HG02973 (cell line): Measurements from ENCODE around the gene C11orf16.
"Not testable (repeated sequence)": the region's sequence is repeated elsewhere in the genome, so short reads cannot be mapped to it uniquely, and the experiment has no call there.

ENCODE experiments used
- ATAC-seq: cut with Tn5 transposase; IDR thresholded peaks from one replicate; pipeline ENCODE4 v1.9.1; 2021; ENCODE audit warnings: moderate library complexity; ENCODE audit not compliant: unreplicated experiment

Gene C11orf16

DNA sequence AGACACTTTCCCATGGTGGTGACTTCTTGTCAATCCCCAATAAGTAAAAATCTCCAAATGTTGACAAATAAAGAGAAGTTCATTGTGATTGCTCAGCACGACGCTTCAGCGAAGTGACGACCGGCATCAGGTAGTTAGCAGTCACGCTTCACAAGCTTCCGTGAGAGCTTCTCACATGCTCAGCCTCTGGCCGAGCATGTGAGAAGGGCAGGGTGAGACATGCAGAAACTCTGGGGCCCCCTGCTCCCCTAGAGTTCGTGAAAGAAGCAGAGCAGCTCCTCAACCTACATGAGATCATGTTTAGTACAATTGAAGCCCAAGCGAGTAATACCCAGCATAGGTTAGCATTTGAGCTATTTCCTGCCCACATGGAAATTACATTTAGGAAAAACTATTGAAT, 4.4 kb upstream of the C11orf16 start:
- ATAC-seq: no peak

DNA sequence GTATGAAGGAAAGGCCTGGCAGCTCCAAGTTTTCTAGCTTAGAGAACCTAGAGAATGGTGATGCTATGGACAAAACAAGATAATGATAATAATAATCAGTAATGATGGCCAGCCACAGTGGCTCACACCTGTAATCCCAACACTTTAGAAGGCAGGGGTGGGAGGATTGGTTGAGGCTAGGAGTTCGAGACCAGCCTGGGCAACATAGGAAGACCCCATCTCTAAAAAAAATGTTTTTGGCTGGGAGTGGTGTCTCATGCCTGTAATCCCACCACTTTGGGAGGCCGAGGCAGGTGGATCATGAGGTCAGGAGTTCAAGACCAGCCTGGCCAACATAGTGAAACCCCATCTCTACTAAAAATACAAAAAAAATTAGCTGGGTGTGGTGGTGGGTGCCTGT, 3.0 kb upstream of the C11orf16 start:
- not testable (repeated sequence) for ATAC-seq

DNA sequence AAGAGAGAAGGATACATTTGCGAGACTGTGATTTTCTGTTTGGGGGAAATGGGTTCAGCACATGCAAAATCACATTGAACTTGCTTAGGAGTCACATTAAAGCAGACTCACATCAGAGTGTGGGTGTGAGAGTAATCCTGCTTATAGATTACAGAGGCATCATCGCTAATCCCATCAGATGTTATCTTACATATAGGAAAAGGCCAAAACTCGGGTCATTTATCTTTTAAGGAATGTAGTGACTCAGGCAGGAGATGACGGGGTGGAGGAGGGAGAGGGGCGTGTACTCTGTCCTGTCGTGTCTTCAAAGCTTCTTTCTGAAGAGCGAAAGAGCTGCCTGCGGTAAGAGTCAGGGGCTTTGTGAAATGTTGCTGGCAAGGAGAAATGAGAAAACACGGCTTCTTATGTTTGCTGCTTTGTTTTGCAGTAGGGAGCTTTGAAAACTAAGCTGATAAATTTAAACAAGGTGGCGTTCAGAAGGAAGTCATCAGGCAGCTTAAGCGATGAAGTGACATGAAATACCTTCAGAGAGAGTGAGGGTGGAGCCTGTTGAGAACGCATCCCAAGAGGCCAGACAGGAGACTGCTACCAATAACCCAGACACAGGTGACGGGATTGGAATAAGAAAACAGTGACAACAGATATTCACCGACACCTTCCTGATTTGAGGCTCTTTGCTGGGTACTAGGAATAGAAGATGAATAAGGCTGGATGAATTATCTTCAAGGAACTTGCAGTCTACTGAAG, 2.2 kb upstream of the C11orf16 start:
- no peak for ATAC-seq

DNA sequence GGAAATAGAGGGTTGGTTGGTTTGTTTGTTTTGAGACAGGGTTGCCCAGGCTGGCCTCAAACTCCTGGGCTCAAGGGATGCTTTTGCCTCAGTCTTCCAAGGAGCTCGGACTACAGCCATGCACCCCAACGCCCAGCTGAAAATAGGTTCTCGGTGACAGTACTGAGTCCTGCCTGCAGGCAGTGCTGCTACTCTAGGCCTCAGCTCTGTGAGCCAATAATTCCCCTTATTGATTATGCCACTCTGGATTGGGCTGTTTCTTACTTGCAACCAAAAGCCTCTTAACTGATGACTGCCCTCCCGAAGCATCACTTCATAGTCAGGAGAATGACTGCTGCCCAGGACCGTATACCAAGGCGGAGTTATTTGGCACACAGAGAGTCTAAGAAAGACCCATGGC, 1.2 kb upstream of the C11orf16 start:
- ATAC-seq: no peak

DNA sequence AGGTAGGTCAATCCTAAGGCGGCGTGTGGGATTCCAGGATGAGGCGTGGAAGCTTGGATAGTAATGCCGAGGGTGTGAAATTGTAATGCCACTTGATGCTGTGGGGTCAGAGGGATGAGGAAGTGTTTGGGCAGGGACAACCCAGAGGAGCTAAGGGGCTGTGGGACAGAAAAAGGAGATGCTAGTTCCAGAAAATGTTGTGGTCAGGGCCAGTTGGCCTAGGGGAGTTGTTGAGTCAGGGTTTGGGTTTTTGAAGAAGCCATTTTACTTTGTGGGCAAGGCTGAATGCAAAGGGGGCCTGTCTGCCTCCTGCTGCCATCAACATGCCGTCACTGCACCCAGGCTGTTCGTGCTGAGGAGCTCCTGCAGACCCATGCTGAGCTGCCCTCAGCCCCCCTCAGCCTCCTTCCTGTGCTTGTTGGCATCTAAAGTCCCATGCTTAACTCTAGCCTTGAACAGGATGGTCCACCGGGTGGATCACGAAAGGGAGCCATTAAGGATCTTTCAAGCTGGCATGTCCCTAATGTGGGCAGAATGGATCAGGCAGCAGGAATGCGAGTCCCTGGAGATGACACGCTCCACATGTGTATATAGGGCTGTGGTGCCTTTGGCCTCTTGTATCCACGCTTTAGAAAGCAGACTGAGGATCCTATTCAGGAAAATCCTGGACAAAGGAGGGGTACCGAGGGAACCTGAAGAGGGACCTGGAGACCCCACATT, 2.1 kb downstream of the C11orf16 start:
- ATAC-seq: no peak

DNA sequence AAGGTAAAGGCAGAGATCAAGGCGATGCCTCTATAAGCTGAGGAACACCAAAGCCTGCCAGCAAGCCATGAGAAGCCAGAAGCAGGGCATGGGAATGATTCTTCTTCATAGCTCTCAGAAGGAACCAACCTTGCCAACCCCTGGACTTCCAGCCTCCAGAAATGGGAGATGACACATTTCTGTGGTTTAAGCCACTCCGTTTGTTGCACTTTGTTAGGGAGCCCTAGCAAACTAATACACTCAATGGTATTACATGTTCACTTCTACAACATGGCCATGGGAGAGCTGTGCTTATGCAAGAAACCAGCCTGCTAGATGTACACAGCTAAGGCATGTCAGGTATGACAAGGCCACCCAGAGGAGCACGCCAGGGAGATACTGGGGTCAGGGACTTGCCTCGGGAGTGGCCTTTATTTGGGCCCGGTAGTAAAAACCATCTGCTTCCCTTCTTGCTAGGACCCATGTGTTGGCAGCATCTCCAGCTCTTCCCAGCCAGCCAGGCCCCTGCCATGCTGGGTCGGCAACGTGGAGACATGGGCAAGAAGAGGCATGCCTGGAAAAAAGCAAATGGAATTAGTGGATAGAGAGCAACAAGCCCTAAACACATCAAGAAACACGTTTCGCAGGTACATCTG, 3.6 kb downstream of the C11orf16 start:
- ATAC-seq: no peak

DNA sequence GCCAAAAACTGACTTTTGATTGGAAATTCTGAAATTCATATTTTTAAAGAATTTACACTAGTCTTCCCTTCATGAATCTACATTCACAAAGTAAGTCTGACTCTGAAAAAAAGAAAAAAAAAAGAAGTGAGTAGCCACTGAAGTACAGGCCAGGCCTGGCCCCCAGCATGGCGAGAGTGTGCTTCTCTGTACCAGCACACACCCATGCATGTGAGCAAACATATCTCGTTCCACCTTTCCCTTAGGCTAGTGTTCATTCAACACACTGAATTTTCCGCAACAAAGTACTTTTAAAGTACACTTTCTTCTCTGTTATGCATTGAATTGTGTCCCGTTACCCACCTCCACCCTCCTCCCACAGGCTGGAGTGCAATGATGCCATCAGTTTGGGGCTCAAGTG, 4.5 kb downstream of the C11orf16 start:
- no peak for ATAC-seq

DNA sequence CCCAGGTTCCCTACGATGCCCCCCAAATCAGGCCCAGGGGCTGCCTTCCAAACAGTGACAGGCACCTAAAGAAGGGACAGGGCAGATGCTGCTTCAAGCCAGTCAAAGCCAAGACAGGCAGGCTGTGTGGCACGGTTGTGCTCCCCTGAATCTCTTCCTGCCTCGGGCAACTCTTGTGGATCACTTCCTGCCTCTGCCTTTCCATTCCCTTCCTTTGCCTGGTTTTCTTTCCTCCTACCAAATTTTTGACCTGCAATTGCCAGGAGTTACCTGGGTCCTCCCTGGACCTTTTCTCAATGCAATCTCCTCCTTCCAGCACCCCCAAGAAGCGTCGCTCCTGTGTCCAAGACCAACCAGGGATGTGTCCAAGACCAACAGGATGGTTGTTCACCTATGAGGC, 5.5 kb downstream of the C11orf16 start:
- no peak for ATAC-seq

DNA sequence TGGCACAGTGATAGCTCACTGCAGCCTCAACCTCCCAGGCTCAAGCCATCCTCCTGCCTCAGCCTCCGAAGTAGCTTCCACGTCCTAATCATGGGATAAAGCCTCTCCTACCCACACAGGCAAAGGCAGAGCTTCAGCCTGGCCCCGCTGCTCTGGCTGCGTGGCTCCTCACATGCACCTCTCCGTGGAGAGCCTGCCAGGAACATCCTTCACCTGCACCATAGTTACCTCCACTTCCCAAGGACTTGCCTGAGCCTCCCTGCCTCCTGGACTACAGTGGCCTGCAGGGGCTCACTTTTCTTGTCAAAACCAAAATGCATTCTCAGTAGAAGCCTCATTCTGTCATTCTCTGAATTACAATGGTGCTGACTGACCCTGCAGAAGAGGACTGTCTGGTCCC, 6.5 kb downstream of the C11orf16 start:
- no peak for ATAC-seq

DNA sequence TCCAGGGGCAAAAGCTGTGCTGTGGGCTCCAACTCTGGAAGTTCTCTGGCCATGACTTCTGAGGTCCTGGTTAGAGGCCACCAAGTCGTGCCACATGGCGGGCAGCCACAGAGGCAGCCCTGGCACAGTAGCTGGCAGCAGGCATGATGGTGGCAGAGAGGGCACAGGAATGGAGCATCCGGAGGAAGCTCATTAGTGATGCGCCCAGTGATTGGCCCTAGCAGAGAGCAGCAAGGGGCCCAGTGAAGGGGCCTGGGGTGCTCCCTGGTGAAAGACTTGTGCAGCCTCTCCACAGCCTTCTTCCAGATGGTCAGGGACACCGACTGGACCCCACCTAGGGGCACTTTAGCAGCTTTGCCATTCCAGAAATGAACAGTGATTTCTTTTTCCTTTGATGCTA, 7.0 kb downstream of the C11orf16 start:
- ATAC-seq: no peak

DNA sequence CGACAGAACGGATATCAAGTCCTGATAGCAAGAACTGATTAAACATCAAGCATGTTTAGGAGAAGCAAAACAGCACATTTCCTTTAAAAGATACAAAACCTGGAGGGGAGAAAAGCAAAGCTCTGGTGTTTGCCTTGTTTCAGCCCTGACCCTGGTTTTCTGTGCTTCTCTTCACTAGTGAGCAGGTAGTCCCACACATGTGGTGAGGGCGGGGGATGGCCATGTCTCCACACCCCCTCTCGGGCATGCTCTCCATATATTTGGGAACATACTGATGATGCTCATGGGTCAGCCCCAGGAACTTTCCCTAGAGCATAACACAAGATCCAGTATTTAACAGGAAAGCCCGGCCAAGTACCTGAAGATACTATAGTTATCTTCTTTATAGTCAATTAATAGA, 10.1 kb downstream of the C11orf16 start:
- no peak for ATAC-seq

DNA sequence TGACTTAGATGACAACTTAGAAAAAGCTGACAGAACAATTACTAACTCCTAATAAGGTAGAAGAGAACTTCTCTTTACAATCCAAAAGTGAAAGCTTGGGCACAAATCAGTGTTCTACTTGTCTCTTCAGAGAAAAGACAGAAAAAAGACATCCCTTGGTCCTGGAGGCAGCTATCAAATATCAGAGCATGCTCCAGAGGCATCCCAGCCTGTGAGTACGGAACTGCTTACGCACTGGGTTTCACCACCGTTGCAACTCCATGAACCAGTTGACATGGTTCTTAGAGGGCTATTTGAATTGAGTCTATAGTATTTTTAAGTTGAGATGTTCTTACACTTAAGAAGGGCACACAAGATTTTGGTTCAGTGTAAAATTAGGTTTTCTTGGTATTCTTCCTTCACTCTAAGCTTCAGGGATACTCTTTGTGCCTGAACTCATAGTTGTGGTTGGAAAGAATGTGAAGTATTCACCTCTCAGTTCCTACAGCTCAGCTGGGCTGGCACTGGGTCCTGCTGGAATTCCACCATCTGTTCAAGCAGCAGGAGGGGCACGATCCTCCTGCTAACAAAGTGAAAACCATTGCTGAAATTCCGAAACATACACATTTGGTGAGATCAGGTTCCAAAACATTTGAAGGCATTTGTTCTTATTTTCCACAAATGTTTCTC, 15.5 kb downstream of the C11orf16 start:
- ATAC-seq: no peak

DNA sequence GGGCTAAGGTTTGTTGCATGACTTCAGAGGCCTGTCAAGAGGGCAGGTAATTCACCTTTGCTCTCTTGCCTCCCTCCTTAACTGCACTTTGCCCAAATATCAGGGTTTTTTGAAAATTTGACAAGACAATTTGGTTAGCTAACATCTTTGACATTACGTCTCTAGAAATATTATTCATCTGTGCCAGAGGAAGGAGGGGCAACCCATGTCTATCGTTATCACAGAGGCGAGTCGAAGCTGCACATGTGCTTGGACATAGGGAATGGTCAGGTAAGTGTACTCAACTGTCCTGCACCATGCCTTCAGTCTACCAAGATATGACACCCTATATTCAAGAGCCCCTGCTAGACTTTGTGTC, 18.1 kb downstream of the C11orf16 start:
- ATAC-seq: no peak

DNA sequence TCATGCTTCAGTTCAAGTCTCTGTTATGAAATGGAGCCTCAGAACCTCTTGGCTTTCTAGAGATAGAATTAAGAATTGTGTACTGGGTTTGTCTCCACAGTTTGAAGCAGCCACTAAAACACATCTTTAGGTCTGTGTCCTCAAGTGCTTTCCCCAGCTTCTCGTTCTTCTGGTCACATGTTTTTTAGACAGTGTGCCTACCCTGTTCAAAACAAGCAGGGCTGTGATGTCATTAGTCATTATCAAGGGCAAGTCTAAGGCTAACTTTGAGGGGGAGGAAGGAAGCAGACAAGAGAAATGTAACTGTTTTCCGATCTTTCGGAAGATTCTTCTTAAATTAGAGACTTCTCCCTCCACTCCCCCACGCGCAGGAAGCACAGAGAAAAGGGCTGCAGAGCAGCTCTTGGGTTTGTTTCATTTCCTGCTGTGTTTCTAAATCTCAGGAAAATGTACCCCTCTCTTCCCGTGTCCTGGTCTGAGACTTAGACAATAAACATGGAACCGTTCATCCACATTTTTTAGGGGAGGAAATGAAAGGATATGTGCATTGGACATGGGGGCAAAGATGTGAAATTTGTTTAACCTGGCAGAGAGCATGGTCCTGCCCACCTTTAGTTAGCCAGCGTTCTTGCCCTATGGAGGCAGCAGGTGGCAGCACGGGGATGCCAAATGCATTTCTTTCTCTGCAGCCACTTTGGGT, 18.6 kb downstream of the C11orf16 start:
- ATAC-seq: no peak

DNA sequence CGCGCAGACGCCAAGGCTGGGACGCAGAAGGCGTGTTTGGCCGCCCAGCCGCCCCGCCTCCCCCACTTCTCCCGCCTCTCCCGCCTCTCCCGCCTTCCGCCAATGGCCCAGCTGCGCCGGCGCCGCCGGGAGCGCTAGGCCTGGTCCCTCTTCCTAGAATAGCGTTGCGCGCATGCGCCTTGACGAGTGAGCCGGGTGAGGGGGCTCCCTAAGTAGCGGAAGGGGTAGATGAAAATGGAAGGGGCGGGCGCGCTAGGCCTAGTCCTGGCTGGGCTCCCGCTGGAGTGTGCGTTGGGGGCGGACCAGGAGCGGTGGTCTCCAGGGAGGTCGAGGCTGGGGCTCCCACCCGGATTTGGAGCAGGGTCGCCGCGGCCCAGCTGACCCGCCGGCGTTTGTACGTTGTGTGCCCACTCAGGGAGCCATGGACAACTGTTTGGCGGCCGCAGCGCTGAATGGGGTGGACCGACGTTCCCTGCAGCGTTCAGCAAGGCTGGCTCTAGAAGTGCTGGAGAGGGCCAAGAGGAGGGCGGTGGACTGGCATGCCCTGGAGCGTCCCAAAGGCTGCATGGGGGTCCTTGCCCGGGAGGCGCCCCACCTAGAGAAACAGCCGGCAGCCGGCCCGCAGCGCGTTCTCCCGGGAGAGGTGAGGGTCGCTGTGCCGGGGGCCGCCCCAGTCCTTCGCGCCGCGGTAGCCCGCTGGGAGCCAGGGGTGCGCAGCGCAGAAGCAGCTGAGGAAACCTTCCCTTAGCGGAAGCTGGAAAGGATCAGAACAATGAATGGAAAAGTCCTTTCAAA, 21.5 kb downstream of the C11orf16 start, which contains the start of gene AKIP1:
TSS of gene AKIP1 (plus strand) at position 161 of the 795 bp plus-strand sequence. CDS start at position 422, 261 bp downstream.
- ATAC-seq: peak; percentile 71

DNA sequence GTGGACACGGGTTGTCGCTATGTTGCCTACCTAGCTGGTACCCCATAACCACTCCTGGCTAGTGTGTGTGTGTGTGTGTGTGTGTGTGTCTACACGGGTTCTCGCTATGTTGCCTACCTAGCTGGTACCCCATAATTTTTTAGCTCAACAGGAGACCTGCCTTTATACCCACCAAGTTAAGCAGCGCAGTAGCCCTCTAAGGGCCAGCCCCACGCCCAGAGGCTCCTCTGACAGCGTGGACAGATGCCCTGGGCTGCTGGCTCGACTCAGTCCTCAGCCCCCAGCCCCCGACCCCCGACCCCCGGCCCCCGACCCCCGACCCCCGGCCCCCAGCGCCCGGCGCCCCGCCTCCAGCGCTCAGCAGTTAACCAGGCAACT, 22.1 kb downstream of the C11orf16 start:
- ATAC-seq: peak; percentile 20

DNA sequence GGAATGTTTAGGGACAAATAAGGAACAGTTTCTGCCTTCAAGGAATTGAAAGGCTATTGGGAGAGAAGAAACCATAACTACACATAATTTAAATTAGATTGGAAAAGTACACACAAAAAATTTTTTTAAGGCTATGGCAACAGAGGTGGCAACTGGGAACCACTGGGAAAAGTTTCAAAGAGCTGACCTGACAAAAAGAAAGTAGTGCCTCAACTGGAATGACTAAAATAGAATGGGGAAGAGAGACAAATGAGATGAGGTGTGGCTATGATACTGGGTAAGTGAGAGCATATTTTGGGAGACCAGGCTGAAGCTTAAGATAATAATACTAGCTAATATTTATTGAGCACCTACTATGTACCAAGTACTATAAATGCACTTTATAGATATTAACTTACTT, 24.6 kb downstream of the C11orf16 start:
- no peak for ATAC-seq

DNA sequence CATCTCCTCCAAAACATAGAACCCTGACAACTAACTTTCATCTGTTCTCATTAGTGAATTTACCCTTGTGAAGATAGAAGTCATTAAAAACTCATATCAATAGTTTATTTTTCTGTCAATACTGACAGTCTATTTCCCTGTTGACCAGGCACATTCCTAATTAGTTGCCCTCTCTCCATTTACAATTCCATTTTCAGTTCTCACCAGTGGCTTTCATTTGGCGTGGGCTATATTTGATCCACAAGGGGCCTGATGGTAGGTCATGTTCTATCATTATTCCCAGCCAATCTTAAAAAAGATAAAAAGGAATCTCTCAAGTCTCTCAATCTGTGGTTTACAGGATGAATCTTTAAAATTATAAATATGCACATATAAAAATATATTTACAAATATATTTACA, 25.6 kb downstream of the C11orf16 start:
- no peak for ATAC-seq

DNA sequence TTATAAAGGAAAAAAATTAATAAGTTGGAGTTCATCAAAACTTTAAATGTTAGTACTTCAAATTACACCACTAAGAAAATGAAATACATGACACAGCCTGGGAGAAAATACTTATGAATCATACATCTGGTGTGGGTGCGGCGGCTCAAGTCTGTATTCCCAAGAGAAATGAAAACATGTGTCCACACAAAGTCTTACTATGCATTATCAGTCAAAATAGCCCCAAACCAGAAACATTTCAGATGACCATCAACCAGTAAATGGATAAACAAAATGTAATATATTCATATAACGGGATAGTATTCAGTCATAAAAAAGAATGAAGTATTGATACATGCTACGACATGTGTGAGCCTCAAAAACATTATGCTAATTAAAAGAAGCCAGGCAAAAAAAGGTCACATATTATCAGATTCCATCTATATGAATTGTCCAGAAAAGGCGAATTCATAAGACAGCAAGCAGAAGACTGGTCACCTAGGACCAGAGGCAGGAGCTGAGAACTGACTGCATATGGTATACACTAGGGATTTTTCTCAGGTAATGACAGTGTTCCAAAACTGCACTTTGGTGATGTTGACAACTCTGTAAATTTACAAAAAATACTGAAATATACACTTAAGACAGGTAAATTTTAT, 27.1 kb downstream of the C11orf16 start:
- ATAC-seq: no peak
